CD4-positive, alpha-beta T cell treated with Interleukin-21 for 1 hour (primary cell): ENCODE data around the gene PALM2AKAP2.

Experiments
- DNase-seq: peaks from one replicate; pipeline ENCODE4 v3.0.0-alpha.2; 2020

The PALM2AKAP2 gene

DNA sequence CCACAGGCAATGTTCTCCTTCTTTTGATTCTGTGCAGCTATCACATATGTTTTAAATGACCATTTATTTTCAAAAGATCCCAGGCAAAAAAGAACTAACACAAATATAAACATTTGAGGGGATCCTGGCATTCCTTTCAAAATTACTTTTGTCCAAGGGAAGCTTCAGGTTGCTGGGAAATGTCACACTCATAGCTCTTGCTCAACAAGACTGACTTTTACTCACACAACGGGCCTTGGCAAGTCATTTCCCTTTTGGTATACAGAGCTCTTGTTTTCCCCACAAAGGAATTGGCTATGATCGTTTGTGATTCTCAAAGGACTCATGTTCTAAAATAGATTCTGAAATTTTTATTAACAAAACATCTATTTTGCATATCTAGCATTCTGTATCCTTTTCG lies 4.5 kb upstream of the PALM2AKAP2 start:
- DNase-seq = no peak

DNA sequence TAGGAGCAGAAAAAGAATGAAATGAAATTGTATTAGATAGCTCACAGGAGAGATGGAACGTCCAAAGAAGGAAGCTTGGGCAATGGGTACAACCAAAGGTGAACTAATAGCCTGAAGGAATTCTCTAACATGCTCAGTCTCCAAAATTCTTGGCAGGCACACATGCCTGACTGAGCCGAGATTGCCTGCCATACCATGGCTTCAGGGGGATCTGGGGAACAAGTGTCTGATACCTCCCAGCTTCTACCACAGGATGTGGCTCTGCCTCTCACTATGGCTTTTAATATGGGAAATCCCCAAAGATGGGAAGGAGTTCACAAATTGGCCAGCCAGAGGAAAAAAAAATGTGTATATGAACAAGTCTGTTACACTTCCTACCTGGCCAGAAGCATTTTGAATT lies 3.6 kb upstream of the PALM2AKAP2 start:
- DNase-seq = no peak

DNA sequence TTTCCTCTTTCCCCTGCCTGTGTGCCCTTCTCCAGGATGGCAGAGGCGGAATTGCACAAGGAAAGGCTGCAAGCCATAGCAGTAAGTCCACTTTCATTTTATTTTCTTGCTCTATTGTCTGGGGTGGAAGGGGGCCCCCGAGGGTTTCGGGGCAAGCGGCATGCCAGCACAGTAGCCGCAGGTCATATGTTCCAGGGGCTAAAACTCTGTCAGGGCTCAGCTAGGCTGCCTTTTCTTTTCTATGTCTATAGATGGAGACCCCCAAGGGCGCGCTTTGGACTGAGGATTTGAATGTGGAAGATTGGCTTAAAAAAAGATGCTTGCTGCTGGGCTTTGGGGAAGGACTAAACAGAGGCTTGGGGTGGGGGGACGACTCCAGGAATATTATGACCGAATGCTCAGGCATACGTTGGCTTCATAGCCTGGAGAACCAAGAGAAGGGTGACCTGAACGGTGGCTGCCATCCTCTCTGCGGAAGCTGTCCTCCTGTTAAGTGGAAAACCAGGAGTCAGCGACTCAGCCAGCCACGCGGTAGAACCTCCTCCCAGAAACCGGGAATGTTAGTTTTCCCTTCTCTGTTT lies 545 bp downstream of the PALM2AKAP2 start:
- no peak for DNase-seq

DNA sequence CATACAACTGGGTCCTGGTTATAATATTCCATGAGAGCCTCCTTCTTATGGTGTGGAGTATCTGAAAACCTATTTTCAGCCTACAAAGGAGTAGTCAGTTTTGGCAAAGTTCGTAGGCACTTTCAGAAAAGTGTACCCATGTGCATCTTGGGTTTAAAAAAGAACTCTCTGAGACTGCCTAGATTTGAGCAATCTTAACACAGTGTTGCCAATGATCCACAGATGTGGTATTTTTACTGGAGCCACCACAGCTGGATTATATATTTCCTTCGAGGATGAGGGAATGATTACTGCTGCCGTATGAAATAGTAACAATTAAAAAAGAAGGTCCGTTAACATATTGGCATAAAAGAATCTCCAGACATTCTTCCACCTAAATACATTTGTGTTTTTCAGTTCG lies 1.1 kb downstream of the PALM2AKAP2 start:
- no peak for DNase-seq

DNA sequence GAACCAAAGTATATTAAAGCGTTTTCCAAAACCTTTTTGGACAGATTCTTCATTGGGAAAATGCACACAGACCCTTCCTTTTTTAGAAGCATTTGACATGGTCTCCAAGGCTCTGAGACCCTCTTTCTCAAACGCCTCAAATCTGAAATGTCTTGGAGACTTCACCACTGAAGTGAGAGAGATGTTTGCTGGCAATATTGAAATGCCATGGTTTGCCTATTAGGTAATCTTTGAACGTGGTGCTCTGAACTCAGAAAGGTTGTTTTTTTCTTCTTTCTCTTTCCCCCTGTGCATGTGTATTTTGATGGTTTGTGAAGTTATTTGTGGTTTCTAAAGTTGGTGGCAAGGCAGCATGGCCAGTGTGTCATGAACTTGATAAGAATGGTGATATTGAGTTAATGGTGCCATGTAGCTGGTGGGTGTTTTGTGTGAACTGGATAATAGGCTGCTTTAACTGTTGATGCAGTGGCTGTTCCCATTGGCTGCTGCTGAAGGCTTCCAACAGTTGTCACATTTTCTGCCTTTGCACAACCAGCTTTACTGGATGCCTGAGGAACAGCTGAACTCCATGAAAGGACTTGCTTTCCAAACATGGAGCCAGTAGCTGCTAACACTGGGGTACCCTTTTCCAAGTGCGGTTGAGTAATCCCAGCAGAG lies 1.7 kb downstream of the PALM2AKAP2 start:
- no peak for DNase-seq

DNA sequence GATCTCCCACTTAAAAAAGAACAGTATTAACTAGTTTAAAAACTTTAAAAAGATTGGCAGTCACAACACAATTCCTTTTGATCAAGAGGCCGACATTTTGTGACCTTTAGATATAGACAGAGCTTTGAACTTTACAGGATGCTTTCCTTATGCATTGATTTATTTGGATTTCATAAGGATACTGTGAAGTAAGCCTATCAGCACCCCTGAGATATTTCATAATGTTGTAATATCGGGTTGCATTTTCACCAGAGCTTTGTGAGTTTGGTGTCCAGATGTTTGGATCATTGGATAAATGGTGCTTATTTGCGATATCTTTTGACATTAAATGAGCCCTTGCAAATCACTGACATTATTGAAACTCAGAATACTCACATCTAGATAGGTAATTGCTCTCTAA lies 7.7 kb downstream of the PALM2AKAP2 start:
- no peak for DNase-seq

DNA sequence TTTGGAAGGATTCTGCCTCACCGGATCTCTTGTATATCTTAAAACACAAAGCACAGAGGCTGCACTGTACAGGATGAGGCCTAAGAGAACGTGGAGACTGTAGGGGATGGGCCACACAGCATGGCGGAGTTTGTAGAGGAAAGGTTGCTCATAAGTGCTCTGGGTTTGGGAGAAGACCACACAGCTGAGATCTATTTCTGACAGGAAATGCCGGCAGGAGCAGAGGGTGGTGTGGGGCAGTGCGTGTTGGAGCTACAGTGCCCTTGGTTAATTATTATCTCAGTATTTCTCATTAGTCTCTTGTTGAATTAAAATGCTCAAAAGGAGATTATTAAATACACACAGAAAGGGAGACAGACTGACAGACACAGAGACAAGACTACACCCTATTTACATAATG lies 9.6 kb downstream of the PALM2AKAP2 start:
- DNase-seq = no peak

DNA sequence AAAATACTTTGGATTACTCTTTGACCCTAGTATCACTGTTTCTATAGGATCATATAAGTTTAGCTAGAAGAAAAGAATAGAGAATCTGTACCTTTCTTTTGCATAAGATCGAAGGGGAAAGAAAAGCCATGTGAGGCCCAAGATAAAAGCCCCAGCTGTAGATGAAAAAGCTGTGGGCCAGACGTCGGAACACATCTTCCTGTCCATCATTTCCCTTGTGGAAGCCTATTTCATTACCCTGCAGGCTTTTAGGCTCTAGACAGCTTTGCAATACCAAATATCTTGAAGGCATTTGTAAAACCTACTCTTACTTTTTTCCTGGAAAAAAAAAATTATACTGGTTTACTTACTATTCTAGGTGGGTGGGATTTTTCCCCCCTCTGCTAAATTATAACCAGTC lies 10.0 kb downstream of the PALM2AKAP2 start:
- no peak for DNase-seq

DNA sequence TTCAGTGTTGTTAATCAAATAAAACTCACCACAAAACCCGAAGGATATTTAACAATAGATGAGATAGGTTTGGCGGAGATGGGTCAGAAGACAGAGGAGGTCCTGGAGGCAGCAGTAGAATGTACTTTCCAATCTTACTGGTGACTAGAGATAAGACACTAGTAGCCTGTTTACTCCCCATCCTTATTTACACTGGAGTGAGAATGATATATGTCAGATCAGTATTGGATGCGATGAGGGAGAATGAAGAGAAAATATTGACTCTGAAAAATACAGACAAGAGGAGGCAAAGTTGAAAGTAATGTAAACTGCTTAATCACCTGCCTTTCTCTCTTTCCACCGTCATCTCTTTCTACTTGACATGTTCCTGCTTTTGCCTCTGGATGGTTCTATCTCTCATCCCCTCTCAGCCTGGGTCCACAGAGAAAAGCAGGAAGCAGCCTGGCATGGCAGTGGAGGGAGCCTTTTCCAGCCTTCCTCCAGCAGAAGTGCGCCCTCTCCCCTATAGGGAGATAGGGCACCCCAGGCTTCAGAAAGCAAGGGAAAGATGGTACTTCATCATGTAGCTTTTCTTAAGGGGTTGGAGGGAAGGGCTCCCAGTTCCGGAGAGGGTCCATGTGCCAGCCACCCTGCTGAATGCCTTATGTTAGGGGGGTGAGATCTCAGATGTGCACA lies 11.1 kb downstream of the PALM2AKAP2 start:
- no peak for DNase-seq

DNA sequence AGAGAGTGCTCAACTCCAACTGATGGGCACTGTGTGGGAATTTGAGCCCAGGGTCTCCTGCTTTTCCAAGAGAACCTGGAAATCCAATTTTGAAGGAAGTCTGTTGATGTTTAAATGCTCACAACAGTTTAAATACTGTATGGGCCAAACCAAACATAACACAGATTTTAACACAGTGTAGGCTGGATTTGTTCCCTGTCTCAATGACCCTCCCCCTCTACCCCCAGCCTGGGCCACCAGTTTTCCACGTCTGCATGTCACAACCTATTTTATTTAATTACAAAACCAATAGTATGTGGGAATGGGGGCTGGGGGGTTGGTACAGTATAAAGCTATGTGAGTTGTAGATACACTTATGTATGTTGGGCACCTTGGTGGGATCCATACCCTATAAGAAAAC lies 11.7 kb downstream of the PALM2AKAP2 start:
- DNase-seq = no peak

DNA sequence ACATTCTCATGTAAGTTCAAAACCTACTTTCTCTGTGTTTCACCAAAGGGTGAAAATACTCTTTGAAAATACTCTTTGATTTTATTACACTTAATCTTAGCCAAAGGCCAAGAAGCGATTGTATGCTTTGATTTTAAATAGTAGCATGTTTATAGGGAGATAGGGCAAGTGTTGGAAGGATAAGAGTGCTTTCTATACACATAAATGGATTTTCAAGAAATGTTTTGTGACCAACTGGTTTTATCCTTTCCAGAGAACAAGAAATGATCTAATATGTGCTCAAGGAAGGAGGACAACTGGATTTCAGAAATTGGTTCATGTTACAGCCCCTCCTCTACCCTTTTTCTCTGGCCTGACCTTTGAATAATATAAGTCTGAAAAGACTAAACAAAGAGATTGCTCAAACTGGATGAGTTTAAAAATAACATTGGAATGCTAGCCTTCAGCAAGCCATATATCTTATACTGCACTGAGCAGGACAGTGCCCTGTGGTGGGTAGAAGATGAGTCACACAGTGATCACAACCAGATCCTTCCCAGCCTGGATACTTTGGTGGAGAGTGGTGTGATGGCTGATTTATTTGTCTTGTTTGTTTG lies 13.1 kb downstream of the PALM2AKAP2 start:
- no peak for DNase-seq

DNA sequence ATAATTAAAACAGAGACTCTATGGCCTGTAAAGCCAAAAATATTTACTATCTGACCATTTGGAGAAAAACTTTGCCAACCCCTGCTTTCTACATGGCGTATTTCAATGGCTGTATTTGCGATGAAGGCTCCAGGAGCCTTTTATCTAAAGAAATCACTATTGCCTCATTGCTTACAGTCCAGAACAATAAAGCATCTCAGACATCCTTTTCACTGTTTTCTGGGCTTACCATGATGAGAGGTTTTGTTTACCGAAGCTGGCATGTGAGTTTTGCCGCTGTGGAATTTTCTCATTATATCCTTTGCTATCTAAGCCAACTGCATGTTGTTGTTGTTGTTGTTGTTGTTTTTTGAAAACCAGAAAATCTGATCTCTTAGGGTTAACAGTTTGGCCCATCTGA lies 13.9 kb downstream of the PALM2AKAP2 start:
- DNase-seq = no peak

DNA sequence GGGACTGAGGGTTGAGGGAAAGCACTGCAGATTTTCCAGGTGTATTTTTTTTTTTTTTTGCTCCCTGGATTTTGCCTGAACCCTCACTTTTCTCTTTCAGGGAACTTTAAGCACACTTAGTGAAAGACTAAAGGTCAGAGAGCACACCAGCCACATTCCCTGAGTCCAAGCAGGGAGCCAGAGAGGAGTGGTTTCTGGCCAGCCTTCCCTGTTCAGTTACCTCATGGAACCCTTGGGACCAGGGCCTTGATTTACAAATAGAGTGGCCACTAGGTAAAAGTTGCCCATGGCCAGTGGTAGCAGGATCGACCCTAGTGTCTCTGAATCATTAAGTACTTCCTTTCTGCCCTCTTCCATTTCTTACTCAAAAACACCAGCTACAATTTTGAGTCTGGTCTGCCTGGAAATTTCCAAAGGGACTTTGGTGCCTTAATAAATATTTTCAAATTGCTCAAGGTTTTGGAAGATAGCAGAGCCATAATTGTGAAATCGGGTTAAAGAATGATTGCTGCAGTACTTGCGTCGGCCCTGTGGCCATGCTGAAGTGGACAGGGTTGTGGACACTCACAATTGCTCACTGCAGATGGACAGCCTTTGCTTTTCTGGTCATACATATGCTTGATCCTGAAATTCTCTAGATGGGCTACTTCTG lies 14.5 kb downstream of the PALM2AKAP2 start:
- DNase-seq = no peak

DNA sequence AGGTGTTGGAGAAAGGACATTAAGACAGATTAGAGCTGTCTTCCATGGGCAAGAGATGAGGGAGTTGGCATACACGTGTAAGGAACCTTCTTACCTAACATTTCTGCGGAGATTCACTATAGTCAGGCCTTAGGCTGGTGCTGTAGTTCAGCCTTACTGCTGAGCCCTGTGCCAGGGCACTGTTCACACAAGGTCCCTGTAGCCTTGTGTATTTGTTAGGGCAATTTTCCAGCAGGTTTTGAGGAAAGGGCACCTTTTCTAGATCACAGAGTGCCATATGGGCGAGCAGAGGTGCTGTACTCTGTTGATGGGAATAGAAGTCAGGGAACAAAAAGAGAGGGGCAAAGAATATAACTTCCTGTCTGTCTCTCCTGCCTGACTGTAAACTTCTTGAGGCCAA lies 15.6 kb downstream of the PALM2AKAP2 start:
- DNase-seq = no peak

DNA sequence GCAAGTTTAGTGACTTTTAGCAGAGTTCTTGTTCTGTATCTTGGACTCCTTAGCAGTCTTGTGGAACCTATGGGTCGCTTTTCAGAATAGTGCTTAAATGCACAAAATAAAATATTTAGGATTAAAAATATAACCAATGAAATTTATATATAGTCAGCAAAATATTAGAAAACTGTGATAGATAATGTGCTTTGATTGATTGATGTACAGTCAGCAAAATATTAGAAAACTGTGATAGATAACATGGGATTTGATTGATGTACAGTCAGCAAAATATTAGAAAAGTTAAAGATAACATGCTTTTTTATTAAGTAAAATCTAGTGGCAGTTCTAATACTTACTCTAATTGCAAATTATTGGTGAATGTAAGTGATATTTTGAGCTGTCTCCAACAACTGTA lies 16.1 kb downstream of the PALM2AKAP2 start:
- DNase-seq = no peak

DNA sequence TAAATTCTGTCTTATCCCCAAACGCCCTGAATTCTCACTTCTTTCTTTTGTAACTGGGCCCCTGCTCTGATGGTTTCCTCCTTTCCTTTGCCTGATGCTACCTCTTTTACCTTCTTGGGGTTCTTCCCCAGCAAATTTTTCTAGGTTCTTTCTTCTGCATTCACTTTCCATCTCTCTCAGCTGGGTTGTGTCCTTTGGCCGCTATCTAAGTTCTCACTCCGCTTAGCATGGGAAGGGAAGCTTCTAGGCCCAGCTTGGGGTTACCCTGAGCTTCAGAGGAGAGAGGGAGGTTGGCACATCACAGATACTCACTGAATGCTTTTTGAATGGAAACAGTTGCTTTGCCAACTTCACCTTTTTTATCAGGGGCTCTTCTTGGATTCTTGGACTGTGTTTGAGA lies 17.0 kb downstream of the PALM2AKAP2 start:
- DNase-seq = no peak

DNA sequence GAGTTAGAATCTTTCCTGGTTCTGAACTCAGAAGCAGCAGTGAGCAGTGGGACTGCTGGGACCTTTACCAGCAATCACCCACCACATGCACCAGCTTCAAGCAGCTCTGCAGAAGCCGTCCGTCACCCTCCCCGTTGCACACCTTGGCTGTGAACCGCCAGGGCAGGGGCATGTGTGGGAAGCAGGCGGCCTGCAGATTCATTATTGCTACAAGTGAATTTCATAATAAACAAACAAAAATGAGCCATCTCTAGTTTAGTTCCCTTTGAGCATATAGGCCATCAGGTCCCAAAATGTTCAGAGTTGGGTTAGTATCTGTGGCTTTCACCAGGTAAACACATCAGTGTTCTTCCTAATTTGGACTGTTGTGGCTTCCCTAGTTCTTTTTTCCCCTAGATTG lies 17.5 kb downstream of the PALM2AKAP2 start:
- no peak for DNase-seq

DNA sequence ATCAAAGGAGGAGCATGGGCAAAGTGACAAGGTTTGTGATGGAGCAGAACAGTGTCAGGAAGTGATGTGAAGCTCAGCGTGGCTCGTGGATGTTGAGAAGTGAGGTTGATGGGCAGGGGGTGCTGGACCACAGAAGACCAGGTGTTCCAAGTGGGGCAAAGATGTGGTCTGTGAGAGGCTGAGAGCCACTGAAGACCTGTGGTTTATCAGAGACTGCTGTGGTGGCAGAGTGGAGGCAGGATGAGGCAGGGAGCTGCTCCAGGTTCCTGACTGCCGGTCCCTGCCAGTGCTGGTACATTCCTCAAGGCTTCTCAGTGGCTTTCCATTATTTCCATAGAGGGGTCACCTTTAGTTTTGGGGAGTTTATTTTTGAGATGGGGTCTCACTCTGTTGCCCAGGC lies 19.1 kb downstream of the PALM2AKAP2 start:
- DNase-seq = no peak

DNA sequence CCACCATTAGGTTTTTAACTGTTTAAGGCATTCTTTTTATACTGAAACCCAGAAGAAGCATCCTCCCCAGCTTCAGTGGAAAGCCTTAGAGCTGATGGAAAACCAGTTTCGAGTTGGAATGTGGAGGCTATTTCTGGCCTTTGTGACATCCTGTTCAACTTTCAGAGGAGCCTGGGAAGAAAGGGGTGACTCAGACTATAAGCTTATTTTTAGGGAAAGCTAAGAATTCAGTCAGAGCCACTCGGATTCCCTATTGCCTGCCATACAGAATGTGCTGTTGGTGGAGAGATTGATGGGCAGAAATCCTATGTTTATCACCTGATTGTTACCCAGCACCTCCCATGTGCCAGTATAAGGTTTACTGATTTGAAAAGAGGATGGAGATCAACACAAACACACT lies 19.8 kb downstream of the PALM2AKAP2 start:
- no peak for DNase-seq

DNA sequence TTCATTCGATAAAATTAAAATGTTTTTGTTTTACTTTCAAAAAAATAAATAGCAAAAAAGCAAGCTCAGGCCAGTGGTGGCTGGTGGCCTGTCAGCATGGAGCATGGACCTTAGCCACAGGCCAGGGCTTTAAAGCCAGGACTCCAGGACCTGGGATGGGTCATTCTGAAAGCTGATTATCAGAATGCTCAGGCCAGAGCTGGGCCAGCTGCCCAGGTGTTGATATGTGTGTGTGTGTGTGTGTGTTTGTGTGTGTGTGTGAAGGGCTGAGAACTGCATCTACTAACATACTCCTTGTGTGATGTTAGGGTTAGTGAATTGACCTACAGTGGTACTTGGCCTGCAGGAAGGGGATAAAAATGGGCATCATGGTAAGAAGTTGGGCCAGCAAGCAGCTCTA lies 21.5 kb downstream of the PALM2AKAP2 start:
- DNase-seq = no peak

DNA sequence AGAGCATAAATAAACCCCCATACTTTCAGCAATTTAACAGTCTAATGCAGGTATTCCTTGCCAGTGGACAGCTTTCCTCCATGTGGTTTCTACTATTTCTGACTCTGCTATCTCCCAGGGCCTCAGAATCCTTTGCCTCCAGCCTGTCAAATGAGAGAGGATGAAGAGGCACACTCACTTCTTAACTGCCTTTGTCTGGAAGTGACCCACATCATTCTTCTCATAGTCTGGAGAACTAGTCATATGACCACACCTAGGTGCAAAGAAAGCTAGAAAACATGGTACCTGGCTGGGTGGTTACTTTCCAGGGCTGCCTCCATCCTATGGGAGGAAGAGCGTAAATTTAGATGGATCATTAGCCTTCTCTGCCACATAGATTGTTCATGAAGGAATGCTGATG lies 22.5 kb downstream of the PALM2AKAP2 start:
- no peak for DNase-seq

DNA sequence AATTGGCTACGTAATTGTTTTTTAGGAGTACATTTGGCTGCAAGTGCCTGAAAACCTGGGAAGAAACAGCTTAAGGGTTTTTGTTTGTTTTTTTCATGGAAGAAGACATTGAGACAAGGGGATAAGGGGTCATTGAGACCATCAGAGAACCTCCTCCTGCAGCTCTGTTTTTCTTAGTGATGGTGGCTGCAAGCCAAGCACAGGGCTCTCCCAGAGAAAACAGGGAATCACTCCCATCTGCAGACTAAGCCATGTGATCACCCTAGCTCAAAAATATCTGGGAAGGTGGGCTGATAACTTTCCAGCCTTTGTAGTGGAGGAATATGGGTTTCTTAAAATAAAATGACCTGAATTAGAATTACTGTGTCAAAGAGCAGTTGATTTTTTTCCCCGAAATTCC lies 25.1 kb downstream of the PALM2AKAP2 start:
- DNase-seq = no peak

DNA sequence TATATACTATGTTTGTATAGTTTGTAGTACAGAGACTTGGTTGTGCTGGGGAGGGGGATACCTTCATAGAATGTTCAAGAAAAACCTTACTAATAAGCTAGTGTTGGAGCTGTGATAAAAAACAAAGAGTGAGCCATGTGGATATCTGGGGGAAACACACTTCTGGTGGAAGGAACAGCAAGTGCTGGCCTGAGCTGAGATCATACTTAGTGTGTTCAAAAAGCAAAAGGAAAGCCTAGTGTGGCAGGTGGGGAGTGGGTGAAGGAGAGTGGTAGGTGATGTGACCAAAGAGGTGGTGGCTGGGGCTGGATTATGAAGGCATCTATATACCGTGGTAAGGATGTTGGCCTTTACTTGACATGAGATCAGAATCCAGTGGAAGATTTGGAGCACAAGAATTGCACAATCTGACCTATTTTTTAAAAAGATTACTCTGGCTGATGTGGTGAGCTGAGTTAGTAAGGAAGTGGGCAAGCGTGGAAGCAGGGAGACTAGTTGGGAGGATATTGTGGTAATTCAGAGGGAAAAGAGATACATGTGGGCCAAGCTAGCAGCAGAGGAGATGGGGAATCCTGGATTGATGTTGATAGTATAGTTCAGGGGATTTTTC lies 26.6 kb downstream of the PALM2AKAP2 start:
- no peak for DNase-seq
